Activated naive CD8-positive, alpha-beta T cell treated with anti-CD3 and anti-CD28 coated beads, Interleukin-2, amount 50 U/mL, for 16 hours (primary cell): ENCODE measurements around the gene ITGA1.

ENCODE experiments used
- DNase-seq: peaks from one replicate; pipeline ENCODE4 v3.0.0-alpha.2; 2020; ENCODE audit warnings: low read depth, low spot score

ITGA1 gene

DNA sequence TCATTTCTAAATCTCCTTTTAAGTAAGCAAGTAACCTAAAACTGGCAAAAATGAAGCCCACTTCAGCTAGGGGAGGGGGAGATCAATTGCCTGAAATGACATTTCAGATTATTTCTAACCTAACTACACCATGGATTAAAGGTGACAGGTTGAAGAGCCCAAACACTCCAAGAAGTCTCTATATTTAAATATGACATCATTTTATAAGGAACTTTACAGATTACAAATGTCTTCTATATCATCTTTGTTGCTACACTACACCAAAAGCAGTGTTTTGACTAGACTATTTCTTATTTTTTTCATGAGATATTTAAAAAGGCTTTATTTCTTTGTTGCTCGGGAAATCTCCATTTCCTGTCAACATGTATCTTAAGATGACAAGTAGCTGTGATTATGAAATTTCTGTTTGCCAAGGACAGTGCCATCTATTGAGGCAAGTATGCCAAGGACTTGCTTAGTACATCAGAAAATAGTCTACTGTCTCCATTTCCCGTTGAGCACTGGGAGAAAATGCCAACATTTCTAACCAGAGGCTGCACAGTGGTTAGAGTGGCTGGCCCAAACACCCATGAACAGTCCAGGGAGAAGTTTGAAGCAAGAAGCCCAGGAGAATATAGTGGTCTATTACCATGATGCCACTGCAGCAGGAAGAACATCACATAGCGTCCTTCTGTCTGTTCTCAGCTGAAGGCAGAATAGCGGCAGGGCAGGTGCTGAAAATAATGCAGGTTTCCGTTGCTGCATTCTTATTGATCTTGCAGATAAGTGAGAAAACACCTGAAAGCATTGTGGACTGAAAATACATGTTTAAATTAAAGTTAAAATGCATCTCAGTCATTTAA lies 108.1 kb downstream of the ITGA1 start:
- no peak for DNase-seq

GRCh38 chr5:52896534-52897237 lies 109.0 kb downstream of the ITGA1 start:
- no peak for DNase-seq

GRCh38 chr5:52897238-52897614 lies 109.5 kb downstream of the ITGA1 start:
- DNase-seq, result no peak

GRCh38 chr5:52898961-52899680 lies 111.4 kb downstream of the ITGA1 start:
- DNase-seq, result no peak

DNA sequence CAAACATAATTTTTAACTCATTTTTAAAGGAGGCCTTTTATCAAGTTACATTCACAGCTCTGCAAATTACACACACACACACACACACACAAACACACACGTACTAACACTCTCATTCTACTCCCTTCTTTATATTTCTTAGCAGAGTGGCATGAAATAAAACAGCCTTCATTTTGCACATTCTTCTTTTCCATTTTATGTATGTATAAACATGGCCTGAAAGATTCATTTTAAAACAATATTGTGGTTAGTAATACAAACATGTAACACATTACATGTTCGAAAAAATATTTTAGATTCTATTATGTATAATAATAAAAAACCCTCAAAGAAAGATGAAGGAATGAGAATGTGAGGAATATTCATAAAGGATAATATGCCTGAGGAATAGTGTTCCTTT lies 115.4 kb downstream of the ITGA1 start:
- DNase-seq, result no peak

DNA sequence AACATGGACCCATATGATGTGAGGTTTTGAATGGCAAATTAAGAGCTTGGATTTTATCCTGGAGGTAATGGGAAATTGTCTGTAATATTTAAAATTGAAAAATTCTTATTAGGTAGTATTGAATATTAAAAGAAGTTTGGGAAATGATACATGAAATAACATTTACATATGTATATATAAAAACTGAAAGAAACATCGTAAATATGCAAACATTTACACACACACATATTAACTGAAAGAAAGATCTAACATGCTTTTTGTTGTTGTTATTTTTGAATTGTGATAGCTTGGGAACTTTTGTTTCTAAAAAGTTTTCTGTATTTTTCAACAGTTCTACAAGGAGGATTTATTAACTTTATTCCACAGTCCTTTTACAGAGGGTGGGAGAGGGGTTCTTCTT lies 118.6 kb downstream of the ITGA1 start:
- no peak for DNase-seq

GRCh38 chr5:52906845-52907244 lies 119.1 kb downstream of the ITGA1 start:
- no peak for DNase-seq

DNA sequence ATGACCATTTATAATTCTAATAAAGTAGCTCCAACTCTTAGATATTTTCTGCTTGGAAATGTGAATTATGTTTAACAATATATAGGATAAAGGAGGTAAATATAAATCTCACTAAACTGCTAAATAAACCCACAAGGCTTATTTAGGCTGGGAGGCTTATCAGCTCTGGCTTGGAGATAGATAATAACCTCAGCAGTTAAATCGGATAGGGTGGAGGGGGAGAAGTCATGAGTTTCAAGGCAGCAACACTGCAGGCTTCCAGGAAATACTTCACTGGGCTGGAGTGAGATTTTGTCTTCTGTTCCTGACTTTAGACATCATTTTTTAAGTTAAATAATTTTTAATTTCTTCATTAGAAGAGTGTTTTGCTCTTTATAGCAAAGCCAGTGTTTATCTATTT lies 121.5 kb downstream of the ITGA1 start:
- no peak for DNase-seq

GRCh38 chr5:52910071-52910470 lies 122.4 kb downstream of the ITGA1 start:
- no peak for DNase-seq

DNA sequence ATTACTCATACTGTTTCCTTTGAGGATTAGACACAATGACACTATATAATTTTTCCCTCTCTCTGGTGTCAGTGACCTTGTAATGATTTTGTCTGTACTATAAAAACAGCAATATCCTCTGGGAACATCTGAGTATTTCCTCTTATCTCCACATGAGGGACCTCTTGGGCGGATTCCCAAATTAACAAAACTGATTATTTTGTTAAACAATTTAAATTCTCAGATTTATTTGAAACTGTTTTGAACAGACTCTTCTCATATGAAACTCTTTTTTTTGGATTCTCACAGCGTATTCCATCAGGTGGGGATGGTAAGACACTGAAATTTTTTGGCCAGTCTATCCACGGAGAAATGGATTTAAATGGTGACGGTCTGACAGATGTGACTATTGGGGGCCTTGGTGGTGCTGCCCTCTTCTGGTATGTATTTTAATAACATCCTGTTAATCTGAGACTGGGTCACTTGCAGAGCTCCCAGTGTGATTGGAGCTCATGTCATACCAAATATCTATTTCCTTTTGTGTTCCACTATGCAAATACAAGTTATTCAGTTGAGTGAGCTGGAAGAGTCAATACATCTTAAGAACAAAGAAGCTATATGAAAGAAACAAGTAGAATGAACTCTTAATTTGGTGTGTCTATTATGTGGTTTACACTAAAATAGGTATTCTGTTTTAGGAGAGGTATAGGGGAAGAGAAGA lies 127.6 kb downstream of the ITGA1 start:
- DNase-seq, result no peak

DNA sequence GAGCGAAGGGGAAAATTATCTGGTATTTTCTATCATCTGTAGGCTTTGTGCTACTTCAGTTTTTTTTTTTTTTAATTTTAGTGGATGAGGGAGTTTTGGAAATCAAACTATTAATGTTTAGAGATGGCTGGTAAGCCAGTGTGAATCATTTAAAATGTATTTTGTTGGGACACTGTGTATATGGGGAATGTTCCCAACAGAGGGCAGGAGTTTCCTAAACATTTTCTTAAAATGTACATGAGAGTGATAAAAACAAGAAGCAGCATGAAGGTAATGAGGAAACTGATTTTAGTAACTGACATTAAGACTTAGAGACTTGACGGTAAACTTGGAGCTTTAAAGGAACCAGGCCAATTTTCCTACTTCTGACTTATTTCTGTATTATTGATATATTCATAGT lies 133.2 kb downstream of the ITGA1 start:
- no peak for DNase-seq

DNA sequence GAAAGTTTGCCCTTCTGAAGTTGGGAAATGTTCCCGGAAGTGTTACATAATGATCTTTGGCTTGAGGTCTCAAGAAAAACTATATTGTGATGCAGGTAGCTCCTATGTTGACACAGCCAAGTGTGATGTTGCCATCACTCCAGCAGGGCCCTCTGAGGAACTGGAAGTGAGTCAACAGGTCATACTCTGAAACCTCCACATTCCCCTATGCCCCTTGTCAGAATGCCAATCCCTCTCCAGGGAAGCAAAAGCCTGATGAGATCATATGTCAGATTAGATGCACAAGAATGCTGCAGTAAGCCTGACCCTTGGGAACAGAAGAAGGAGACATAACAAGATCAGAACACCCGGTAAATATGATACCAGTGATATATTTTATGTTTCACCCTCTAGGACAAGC lies 134.7 kb downstream of the ITGA1 start:
- DNase-seq, result no peak

DNA sequence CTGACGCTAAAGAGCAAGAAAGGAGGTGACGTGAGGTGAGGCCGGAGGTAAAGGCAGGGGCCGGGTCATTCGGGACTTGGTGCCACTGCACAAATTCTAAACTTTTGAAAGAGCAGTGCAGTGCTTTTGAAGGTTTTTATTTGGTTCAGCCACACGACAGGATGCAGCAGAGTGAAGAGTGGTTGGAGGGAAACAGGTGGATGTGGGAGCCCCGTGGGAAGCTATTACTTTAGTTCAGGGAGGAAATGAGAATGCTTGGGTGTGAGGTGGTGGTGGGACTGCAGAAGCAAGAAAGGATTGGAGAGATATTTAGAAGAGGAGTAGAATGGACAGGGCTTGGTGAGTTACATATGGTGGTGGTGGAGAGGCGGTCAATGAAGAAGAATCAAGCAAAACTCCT lies 136.7 kb downstream of the ITGA1 start:
- no peak for DNase-seq

GRCh38 chr5:52925001-52925400 lies 137.3 kb downstream of the ITGA1 start:
- no peak for DNase-seq

- no peak for DNase-seq
Observed at GRCh38 chr5:52928689-52929088, 141.0 kb downstream of the ITGA1 start.

DNA sequence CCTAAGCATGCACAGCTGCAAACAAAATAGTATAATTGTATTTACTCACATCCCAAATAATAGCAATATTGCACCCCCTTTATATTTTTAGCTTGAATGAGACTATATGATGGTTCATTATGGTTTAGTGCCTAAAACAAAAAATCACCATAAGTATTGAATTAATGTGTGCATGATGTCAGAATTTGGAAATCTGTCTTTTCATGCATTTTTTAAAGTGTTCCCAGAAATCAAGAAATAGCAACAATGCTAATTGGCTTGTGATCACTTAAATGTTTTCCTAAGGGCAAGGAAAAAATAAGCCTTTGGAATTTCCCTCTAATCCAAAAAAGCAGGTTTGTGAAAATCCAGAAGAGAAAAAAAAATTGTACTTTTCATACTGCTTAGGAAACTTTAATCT lies 150.5 kb downstream of the ITGA1 start:
- DNase-seq, result no peak

DNA sequence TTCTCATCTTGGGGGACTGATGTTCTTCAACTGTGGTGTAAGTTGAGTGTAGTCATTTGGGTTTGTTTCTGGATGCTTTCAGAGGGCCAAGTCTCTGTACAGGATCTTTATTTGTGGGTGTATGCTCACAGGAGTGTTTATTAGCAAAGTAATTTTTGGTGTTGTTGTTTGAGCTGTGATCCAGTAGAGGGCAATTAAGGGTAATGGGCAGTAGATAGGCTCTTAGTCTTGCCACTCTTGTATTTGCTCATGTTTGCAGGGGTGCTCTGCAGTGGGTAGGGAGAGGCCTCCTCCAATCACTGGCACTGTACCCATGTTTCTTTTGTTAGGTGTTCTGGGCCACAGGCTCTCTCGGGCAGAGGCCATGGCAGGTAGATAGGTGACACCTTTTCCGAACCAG lies 155.6 kb downstream of the ITGA1 start:
- no peak for DNase-seq

DNA sequence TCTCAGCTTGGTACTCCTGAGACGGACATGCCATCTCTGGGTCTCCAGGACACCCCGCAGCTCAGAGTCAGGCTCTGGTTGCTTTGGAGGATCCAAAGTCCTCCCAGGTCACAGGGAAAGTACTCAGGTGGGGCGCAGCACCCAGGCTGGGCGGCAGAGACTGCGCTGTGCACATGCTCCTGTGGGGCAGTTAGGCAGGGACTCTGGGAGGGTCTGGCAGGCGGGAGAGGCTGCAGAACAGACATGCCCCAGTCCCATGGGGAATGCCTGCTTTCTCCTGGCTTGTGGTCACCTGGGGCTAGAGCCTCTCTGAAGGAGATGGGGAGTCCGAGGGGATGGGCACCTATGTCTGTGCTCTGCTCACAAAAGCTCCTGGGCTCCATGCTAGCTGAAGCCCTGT lies 156.1 kb downstream of the ITGA1 start:
- no peak for DNase-seq

- no peak for DNase-seq
Observed at GRCh38 chr5:52945040-52945439, 157.3 kb downstream of the ITGA1 start.

DNA sequence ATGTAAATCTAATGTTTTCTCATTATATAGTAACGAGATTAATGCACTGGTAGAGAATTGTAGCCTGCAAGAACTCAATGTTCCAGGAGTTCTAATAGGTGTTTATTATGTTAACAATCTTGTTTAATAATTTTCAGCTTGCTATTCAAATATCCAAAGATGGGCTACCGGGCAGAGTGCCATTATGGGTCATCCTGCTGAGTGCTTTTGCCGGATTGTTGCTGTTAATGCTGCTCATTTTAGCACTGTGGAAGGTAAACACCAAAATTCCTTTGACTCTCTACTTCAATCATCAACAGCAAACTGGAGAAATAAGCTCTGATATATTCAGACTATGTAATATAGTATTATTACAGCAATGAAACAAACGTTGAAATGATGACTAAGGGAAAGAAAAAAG lies 159.5 kb downstream of the ITGA1 start:
- no peak for DNase-seq

DNA sequence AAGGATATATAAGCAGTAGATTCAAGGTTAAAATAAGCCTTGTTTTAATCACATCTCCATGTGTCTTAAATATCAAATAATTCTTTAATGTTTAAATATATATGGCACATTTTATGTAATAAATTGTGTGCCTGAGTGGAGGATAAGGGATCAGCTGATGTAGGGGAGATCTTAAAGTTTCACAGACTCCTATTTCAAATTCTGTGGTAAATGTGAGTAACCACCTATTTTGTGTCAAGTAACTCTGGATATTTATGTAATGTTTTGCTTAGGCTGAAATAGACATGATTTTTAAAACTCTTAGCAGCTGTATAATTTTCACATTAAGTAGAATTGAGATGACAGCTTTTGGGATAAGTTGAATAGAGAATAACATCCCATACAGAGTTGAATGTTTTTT lies 160.1 kb downstream of the ITGA1 start:
- DNase-seq, result no peak
